Measurements from ENCODE around the gene CYFIP1.

CYFIP1 gene

DNA sequence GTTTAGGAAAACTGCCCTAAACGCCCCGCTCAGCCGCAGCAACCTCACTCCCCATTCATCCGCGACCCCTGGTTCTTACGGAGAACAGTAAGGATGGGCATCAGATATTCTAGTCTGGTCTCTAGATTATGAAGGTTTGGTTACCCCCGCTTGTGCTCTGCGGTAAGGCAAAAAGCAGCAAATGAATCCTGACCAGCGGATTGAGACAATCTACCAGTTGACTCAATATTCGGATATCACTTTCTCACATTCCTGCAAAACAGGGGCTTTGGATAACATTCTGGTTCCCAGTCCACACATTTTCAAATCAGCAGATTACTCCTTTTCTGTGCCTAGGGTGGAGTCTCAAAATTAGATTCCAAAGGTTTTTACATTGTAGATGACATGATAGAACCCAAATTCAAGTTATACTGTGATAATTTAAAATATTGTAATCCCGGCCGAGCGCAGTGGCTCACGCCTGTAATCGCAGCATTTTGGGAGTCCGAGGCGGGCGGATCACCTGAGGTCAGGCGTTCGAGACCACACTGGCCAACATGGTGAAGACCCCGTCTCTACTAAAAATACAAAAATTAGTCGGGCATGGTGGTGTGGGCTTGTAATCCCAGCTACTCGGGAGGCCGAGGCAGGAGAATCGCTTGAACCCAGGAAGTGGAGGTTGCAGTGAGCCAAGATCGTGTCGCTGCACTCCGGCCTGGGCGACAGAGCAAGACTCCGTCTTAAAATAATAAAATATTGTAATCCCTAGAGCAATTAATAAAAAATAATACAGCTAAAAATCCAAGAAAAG is 1.1 kb upstream of the CYFIP1 start:
- ATAC-seq (replicated peaks), result no peak
- H3K36me3 Mint-ChIP-seq, result no peaks in the 10 kb centered on the region
- DNase-seq, result no peak
- peak overlapping the region; percentile 62 to 77 for H3K4me3 Mint-ChIP-seq
- H3K4me1 Mint-ChIP-seq, result peaks cover 12 to 15% of the 10 kb centered on the region in 2 donors
- H3K9me3 Mint-ChIP-seq, result no peaks in the 10 kb centered on the region
- peaks cover 12 to 21% of the 10 kb centered on the region in 2 donors for H3K27me3 Mint-ChIP-seq
- no peak overlapping the region for H3K27ac Mint-ChIP-seq

DNA sequence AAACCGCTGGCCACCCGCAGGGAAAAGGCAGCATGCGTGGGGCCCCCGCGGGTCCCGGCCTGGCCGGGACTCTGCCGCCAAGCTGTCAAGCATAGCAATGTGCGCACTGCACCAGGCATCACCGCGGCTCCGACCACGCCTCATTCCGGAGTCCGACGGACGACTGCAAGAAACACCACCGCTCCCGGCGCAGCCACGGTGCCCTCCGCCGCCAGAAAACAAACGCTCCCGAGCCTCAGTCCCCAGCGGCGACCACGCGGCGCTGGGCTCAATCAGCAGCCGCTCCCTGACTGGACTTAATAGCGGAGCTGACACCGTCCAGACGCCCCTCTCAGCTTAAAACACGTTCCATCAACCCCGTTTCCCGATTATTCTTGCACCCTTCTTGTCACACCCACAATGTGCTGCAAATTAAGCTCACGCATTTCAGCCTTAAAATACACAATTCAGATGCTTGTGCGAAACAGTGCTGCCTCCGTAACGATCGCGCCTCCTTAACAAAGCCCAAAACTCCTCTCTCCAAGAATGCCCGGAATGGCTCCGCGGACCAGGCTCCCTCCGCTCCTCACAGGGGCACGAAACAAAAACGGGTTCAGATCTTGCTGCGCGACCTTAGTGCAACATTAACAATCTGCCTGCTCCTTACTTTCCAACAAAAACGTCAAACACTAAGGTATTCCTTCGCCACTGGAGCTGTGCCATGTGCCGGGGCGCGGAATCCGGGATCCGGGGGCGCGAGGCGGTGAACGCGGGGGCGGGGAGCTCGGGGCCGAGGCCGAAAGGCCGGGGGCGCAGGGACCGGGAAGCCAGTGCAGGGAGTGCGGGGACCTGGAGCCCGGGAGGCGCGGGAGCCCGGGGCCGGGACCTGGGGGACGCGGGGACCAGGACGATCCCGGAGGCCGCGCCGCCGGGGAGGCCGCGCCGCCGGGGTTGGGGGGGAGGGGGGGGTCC is 655 bp downstream of the CYFIP1 start:
- no peaks in the 10 kb centered on the region for H3K9me3 Mint-ChIP-seq
- ATAC-seq (replicated peaks) (peak; percentile 73 to 78), DNase-seq (peak; percentile 20)
- H3K4me3 Mint-ChIP-seq, result peak overlapping the region; percentile 85 to 87
- H3K27me3 Mint-ChIP-seq, result peaks cover 12 to 21% of the 10 kb centered on the region in 2 donors
- peak overlapping the region; percentile 82 for H3K27ac Mint-ChIP-seq
- H3K4me1 Mint-ChIP-seq, result peaks cover 15 to 20% of the 10 kb centered on the region in 2 donors
- H3K36me3 Mint-ChIP-seq, result no peaks in the 10 kb centered on the region

DNA sequence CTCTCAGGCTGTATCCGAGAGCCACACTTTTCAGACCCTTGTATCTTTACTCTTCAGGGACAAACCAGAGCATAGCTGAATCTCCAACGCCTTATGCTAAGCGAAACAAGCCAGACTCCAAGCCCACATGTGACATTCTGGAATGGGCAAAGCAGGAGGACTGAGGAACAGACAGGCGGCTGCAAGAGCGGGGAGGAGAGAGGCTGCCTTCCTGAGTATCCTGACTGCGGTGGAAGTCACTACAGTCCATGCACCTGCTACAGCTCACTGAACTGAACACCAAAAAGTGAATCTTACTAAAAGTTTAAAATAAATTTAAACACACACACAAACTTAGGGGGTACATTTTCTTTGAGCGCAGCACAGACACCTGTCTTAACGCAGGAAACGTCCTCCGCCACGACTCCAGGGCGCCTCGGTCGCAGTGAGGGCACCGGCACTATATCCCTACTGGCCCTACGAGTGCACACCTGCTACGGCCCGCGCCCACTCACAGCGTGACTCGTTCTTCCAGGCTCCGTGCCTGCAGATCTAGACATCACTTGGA is 1.4 kb downstream of the CYFIP1 start:
- ATAC-seq (replicated peaks) (peak; percentile 45 to 61), DNase-seq (no peak)
- peak overlapping the region; percentile 85 to 87 for H3K4me3 Mint-ChIP-seq
- peaks cover 15 to 20% of the 10 kb centered on the region in 2 donors for H3K4me1 Mint-ChIP-seq
- H3K9me3 Mint-ChIP-seq, result no peaks in the 10 kb centered on the region
- no peaks in the 10 kb centered on the region for H3K36me3 Mint-ChIP-seq
- H3K27me3 Mint-ChIP-seq, result peaks cover 12 to 21% of the 10 kb centered on the region in 2 donors
- no peak overlapping the region for H3K27ac Mint-ChIP-seq

DNA sequence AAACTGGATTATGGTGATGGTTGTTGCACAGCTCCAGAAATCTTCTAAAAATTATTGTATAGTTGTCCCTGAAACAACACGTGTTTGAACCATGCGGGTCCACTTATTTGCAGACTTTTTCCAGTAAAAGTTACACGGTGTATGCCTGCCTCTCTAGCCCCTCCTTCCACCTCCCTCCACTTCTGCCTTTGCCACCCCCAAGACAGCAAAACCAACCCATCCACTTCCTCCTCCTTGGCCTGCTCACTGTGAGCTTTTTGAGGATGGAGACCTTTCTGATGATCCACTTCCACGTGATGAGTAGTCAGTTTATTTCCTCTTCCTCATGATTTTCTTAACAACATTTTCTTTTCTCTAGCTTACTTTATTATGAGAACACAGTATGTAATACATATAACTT is 5.4 kb downstream of the CYFIP1 start:
- Mint-ChIP-seq H3K27ac (no peak overlapping the region), H3K4me1 (peaks cover 17 to 19% of the 10 kb centered on the region in 2 donors), H3K4me3 (no peak overlapping the region), H3K36me3 (no peaks in the 10 kb centered on the region), H3K27me3 (peaks cover 11 to 20% of the 10 kb centered on the region in 2 donors), H3K9me3 (no peaks in the 10 kb centered on the region)
- DNase-seq (no peak), ATAC-seq (replicated peaks) (peak in 1 of 2 donors; percentile 42)

DNA sequence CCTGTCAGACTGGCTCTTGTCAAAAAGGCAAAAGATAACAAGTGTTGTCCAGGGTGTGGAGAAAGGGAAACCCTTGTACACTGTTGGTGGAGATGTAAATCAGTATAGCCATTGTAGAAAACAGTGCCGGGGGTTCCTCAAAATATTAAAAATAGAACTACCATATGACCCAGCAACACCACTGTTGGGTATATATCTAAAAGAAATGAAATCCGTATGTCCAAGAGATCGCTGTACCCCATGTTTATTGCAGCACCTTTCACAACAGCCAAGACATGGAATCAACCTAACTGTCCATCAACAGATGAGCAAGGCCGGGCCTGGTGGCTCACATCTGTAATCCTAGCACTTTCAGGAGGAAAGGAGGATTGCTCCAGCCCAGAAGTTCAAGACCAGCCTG is 6.2 kb downstream of the CYFIP1 start:
- ATAC-seq (replicated peaks) (no peak), DNase-seq (no peak)
- peaks cover 2 to 3% of the 10 kb centered on the region in 2 donors for H3K36me3 Mint-ChIP-seq
- peaks cover 4 to 12% of the 10 kb centered on the region in 2 donors for H3K27me3 Mint-ChIP-seq
- peaks cover 10 to 12% of the 10 kb centered on the region in 2 donors for H3K4me1 Mint-ChIP-seq
- no peak overlapping the region for H3K27ac Mint-ChIP-seq
- H3K9me3 Mint-ChIP-seq, result peaks cover 0 to 2% of the 10 kb centered on the region in 2 donors
- H3K4me3 Mint-ChIP-seq, result no peak overlapping the region

DNA sequence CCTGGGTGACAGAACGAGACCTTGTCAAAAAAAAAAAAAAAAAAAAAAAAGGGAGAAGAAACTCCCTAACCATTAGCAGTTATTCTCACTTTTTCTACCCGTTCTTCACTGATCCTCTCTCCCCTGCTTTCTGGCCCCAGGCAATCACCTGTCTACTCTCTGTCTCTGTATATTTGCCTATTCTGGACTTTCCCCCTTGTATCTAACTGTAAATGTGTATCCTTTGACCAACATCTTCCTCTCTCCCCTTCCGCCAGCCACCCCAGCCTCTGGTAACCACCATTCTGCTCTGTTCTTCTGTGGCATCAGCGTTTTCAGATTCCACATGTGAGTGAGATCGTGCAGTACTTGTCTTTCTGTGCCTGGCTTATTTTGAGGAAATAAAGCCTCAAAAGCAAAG is 6.9 kb downstream of the CYFIP1 start:
- DNase-seq (no peak), ATAC-seq (replicated peaks) (no peak)
- Mint-ChIP-seq H3K27ac (no peak overlapping the region), H3K9me3 (peaks cover 0 to 4% of the 10 kb centered on the region in 2 donors), H3K36me3 (peaks cover 2 to 3% of the 10 kb centered on the region in 2 donors), H3K27me3 (peaks cover 0 to 6% of the 10 kb centered on the region in 2 donors), H3K4me1 (peaks cover 5 to 6% of the 10 kb centered on the region in 2 donors), H3K4me3 (no peak overlapping the region)

DNA sequence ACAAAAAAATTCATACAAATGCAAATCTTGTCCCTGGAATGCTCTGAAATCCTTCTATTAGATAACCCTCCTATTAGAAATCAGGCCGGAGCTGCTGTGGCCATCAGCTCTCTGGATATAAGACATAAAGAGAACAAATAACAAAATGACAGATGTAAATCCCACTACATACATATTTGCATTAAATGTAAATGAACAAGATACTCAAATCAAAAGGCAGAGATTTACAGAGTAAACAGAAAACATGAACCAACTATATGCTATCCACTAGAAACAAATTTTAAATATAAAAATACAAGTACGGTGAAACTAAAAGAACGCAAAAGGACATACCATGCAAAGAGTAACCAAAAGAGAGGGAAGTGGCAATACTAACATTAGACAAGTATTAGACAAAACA is 10.7 kb downstream of the CYFIP1 start:
- Mint-ChIP-seq H3K9me3 (peaks cover 0 to 4% of the 10 kb centered on the region in 2 donors), H3K4me1 (peaks cover under 1 to 3% of the 10 kb centered on the region in 2 donors), H3K27ac (no peak overlapping the region), H3K36me3 (peaks cover 2 to 3% of the 10 kb centered on the region in 2 donors), H3K27me3 (peaks cover 0 to 2% of the 10 kb centered on the region in 2 donors), H3K4me3 (no peak overlapping the region)
- no peak for DNase-seq
- no peak for ATAC-seq (replicated peaks)

DNA sequence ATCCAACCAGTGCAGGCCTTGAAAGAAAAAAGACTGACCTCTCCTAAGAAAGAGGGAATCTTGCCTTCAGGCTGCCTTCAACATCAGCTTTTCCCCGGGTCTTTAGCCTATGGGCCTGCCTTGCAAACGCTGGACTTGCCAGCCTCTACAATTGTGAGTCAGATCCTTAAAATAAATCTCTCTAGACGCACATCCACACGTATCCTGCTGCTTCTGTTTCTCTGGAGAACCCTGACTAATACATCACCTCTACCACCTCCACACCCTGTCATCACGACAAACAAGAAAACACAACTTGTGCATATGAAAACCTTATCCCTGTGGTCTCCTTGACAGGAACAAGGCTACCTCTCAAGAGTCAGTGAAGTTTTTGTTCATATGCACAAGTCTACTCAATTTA is 11.8 kb downstream of the CYFIP1 start:
- Mint-ChIP-seq H3K9me3 (peaks cover 0 to 4% of the 10 kb centered on the region in 2 donors), H3K36me3 (peaks cover 2 to 3% of the 10 kb centered on the region in 2 donors), H3K27me3 (peaks cover 0 to 7% of the 10 kb centered on the region in 2 donors), H3K4me1 (peaks cover 2 to 5% of the 10 kb centered on the region in 2 donors), H3K4me3 (no peak overlapping the region), H3K27ac (no peak overlapping the region)
- DNase-seq, result no peak
- ATAC-seq (replicated peaks), result no peak

DNA sequence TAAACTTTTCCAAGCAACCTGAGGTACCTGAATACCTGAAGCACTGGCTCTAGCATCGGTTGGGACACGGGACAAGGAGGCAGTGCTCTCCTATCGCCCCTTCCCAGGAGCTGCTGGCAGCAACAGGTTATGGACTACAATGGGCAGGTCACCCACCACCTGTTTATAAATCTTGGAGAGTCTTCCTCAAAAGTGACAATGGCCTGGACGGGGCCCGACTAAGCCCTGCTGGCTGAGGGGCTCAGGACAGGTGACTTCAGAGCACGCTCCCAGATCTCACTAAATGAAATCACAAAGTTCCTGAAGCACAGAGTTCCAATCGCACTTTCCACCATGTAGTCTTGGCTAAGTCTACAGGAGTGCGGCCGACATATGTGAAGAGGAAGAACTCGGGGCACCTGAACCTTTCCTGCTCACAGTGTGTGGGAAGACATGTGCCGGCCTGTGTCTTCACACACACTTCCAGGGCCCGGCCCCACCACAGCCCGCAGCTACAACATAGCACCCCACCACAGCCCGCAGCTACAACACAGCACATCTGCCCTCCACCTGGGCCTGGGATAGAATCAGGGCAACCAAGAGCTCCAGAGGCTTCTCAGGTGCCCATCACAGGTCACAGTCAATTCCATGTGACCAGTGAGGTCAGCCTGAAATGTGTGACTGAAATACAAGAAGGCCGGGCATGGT is 12.9 kb downstream of the CYFIP1 start:
- Mint-ChIP-seq H3K9me3 (peaks cover 0 to 4% of the 10 kb centered on the region in 2 donors), H3K27ac (no peak overlapping the region), H3K4me3 (no peak overlapping the region), H3K36me3 (peaks cover 2 to 3% of the 10 kb centered on the region in 2 donors), H3K27me3 (peaks cover 0 to 7% of the 10 kb centered on the region in 2 donors), H3K4me1 (peaks cover 0 to 5% of the 10 kb centered on the region in 2 donors)
- DNase-seq (no peak), ATAC-seq (replicated peaks) (no peak)

DNA sequence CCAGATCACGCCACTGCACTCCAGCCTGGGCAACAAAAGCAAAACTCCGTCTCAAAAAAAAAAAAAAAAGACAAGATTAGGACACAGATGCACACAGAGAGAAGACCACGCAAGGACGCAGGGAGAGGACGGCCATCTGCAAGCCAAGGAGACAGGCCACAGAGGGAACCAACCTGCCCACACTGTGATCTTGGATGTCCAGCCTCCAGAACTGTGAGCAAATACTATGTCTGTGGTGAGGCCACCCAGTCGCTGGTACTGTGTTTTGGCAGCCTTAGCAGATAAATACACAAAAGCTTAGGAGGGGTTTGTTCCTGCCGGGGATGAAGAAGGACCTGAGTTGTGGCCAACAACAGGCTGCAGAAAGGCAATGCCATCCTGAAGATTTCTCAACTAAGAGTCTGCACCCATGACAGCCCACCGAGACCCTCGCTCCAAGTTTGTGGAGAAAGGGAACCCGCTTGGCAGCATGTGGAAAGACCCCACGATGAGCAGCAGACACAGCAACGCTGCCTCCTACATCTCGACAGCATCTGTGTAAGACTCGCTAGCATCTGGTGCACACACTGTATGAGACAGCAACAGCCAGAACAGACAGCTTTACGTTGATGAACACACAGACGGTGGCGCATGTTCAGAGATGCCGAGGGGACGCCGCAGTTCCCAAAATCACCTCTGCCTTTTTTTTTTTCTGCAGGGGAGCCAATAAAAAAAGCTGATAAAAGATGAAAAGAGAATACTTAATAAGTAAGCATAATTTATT is 13.7 kb downstream of the CYFIP1 start:
- Mint-ChIP-seq H3K4me3 (no peak overlapping the region), H3K36me3 (peaks cover 2 to 3% of the 10 kb centered on the region in 2 donors), H3K27me3 (peaks cover 0 to 7% of the 10 kb centered on the region in 2 donors), H3K9me3 (peaks cover 0 to 4% of the 10 kb centered on the region in 2 donors), H3K4me1 (peaks cover 0 to 5% of the 10 kb centered on the region in 2 donors), H3K27ac (no peak overlapping the region)
- ATAC-seq (replicated peaks) (no peak), DNase-seq (no peak)

DNA sequence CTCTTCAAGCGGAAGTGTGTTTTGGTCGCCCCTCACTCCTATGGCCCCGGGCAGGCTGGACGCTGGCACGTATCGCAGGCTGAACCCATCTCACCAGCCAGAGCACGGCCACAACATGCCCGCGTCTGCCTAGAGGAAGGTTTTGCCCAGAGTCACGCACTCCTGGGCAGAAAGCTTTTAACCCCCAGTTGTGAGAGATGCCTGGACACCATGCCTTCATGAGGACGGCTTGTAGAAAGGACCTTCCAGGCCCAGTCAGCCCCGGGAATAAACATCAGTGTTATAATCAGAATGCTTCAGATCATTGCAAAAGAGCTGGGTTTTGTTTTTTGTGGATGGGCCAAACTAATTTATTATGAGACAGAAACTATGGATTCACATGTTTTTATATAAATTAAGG is 16.5 kb downstream of the CYFIP1 start:
- Mint-ChIP-seq H3K36me3 (no peaks in the 10 kb centered on the region), H3K27ac (no peak overlapping the region), H3K27me3 (peaks cover 7 to 10% of the 10 kb centered on the region in 2 donors), H3K4me1 (peaks cover 12 to 19% of the 10 kb centered on the region in 2 donors), H3K4me3 (no peak overlapping the region), H3K9me3 (peaks cover 0 to 2% of the 10 kb centered on the region in 2 donors)
- no peak for ATAC-seq (replicated peaks)
- no peak for DNase-seq

DNA sequence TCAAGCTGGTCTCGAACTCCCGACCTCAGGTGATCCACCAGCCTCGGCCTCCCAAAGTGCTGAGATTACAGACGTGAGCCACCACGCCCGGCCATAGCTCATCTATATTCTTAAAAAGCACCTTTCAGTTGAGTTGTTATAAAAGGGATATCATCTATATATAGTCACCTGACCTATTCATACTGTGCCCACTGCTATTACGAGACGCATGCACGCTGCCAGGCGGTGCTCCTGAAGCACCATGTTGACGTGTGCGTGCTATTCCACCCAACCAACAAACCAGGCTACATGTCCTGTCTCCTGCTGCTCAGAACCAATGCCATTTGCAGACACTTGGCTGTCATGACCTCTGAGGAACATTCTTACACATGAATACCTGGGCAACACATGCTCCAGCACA is 17.6 kb downstream of the CYFIP1 start:
- DNase-seq (no peak), ATAC-seq (replicated peaks) (no peak)
- Mint-ChIP-seq H3K4me1 (peaks cover 15 to 24% of the 10 kb centered on the region in 2 donors), H3K9me3 (no peaks in the 10 kb centered on the region), H3K4me3 (no peak overlapping the region), H3K27me3 (peaks cover 7 to 14% of the 10 kb centered on the region in 2 donors), H3K27ac (no peak overlapping the region), H3K36me3 (no peaks in the 10 kb centered on the region)

DNA sequence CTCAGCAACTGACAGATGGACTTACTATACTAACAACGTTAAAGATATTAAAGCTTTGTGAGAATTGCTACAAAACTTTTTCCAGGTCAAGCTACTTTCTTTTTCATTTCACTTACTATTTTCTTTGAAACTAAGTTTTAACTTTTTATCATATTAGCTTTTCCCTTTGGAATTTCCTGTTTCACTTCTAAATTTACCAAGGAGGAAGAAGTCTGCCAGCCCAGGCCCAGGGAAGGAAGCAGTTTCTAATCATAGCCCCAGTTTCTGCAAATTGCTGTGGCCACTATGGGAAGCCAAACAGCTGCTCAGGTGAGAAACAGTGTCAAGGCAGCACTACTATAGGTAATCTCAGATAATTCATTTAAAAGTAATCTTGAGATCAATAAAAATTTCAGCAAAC is 18.4 kb downstream of the CYFIP1 start:
- Mint-ChIP-seq H3K27ac (no peak overlapping the region), H3K27me3 (peaks cover 7 to 14% of the 10 kb centered on the region in 2 donors), H3K36me3 (no peaks in the 10 kb centered on the region), H3K4me3 (no peak overlapping the region), H3K4me1 (peaks cover 15 to 24% of the 10 kb centered on the region in 2 donors), H3K9me3 (no peaks in the 10 kb centered on the region)
- ATAC-seq (replicated peaks) (no peak), DNase-seq (no peak)
